HG03571 (cell line): Measurements from ENCODE around the gene TAF1B.
"Not testable (repeated sequence)": the region's sequence is repeated elsewhere in the genome, so short reads cannot be mapped to it uniquely, and the experiment has no call there.

ENCODE experiments used
- ATAC-seq: cut with Tn5 transposase; IDR thresholded peaks from one replicate; pipeline ENCODE4 v1.9.1; 2021; ENCODE audit not compliant: unreplicated experiment

The TAF1B gene

DNA sequence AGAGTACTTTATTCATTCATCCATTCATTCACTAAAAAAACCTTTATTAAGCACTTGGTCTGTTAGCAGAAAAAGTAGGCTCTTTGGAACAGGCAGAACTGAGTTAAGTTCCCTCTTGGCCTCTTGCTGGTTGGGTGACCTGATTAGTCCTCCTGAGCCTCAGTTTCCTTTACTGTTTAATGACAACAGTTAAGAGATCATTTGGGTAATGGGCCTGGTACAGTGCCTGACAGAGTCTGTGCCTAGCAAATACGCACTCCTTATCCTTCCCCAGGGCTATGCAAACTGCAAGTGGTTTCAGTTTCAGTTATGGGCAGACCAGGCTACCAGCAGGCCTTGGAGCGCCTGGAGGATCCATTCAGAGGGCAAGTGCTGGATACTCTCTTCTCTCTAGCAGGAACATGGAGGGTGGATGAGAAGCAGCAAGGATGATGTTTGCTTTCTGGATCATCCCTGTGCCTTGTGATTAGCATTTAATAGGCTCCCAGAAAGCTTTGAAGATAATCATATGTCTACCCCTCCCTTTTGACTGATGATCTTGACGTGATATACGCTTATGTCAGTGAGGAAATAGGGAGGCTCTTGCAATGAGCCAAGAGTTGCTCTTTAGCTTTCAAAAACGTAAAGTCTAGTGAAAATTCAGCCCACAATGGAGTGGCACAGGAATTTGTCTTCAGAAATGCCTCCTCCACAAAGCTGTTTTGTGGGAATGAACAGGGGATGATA lies 12.4 kb upstream of the TAF1B start:
- ATAC-seq: no peak

DNA sequence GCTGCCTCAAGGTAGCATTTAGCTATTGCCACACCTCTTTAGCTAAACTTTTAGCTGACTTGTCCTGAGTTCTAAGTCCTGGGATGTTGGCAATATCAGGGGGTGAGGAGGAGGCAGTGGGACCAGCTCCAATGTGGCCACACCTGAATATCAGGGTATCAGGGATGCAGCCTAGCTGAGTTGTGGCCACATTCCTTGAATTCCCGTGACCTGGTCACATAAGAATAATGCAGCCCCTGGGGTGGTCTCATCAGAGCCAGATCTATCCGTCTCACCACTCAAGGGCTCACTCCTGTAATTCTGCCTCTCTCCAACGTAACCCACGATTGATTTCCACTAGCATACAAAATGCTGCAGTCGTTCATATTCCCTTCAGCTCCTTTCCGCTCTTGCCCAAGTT lies 11.6 kb upstream of the TAF1B start:
- ATAC-seq: no peak

DNA sequence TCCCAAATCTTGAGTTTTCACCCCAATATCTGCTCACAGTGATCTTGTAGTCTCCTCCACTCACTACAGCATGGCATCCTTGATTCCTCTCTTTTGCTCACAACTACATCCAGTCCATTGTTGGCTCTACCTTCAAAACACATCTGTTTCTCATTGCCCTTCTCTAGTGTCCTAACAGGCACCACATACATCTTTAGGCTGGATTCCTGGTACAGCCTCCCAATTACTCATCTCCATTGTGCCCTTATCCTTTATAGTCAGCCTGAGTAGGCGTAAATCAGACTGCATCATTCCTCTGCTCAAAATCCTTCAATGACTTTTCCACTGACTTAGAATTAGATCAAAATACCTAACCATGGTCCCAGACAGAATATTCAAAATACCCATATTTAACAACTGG lies 10.7 kb upstream of the TAF1B start:
- ATAC-seq: no peak

DNA sequence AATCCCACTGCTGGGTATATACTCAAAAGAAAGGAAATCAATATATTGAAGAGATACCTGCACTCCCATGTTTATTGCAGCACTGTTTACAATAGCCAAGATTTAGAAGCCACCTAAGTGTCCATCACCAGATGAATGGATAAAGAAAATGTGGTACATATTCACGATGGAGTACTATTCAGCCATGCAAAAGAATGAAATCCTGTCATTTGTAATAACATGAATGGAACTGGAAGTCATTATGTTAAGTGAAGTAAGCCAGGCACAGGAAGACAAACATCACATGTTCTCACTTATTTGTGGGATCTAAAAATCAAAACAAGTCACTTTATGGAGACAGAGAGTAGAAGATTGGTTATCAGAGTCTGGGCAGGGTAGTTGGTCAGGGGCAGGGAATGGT lies 8.2 kb upstream of the TAF1B start:
- ATAC-seq: not testable (repeated sequence)

DNA sequence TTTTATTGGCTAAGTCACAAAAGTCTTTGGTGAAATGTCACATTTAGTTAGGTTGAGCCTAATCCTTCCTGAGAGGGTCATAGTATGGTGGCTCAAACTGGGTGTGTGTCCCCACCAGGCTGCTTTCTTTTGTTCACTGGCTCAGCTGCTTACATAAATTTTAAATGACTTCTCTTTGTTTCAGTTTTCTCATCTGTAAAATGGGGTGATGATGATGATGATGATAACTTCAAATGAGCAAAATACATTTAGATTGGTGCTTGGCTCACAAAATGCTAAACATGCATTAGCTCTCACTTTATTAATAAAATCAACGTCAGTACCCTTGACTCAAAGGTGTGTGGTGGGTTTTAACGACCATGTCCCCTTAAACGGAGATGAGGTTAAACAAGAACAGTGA lies 7.2 kb upstream of the TAF1B start:
- no peak for ATAC-seq

DNA sequence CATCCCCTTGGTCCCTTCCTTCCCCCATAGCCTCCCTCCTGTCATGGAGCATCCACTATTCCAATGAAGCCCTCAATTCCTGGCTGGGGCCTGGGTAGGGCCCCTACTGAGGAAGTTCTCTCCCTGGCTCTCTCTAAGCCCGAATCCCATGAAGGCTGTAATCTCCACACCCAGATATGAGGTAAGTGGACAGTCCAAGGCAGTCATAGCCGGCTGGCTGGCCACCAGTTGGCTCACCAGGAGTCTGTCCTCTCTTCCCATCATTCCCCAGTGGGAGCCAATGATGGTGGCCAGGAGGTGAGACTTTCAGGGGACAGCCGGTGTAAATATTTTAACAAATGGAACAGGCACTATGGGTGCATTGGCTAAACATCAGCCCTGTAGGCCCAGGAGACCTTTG lies 6.8 kb upstream of the TAF1B start:
- no peak for ATAC-seq

DNA sequence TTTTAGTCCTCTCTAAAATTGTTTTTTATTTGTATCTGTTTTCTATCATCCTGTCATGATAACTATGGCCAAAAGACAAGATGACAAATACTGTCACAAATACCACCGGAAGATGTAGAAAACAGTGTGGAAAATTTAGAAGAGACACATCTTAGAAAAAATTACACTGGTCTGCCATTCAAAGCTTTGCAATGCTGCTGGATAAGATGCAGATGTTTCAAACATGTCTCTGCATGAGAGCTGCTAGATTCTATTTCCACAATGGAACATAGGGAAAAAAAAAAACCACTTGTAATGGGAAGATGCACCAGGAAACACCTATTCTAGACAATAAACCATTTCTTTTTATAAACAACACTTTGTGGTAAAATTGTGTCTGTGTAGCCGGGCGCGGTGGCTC lies 5.8 kb upstream of the TAF1B start:
- ATAC-seq: no peak

DNA sequence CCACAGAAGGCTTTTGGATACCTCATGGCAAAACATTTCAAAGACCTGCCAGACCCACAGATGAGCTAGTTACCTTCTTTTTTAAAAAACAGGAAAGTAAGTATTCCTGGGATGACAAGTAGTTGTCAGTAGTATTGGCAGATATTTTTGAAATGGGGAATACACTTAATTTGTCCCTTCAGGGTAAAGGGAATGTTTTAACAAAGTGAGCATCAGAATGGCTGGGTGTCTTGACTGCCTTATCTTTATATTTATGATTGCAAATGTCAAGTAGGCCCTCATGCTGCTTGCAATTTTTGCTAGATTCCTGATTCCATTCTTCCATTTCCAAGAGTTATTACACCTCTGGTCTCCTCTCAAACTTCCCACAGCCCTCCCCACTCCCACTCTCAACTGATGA lies 4.9 kb upstream of the TAF1B start:
- ATAC-seq: no peak

DNA sequence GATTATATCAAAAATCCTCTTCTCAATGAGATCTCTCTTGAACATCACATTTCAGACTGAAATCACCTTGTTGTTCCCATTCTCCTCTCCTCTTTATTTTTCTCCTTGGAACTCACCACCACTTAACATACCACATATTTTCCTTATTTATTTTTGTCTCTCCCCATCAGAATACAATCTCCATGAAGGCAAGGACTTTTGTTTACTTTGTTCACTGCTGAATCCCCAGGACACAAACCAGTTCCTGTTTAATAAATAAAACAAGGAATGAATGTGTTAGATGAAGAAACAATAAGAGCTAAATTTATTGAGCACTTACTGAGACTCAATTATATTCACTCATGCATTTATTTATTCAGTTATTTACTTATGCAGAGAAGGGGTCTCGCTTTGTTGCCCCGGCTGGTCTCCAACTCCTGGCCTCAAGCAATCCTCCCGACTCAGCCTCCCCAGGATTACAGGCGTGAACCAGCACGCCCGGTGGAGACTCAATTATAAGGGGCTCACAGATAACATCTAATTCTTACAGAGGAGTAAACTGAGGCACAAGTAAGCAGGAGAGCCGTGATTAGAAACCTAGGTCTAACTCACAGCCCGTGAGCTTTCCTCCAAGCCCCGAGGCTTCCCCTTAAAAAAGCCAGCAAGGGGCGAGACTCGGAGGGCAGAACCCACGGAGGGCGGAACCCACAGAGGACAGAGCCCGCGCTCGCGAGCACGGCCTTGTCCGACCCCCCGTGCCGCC lies 616 bp upstream of the TAF1B start:
- ATAC-seq: no peak

DNA sequence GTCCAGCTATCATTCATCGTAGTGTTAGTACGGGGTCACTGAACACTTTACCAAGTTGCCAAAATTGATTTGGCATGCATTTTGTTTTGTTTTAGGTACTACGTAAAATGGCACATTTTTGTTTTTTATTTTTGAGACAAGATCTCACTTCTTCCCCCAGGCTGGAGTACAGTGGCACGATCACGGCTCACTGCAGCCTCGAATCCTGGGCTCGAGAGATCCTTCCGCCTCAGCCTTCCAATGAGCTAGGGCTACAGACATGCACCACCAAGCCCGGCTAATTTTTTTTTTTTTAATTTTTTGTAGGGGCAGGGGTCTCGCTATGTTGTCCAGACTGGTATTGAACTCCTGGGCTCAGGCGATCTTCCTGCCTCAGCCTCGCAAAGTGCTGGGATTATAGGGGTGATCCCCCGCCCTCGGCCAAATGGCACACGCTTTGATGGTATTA lies 786 bp downstream of the TAF1B start:
- no peak for ATAC-seq

DNA sequence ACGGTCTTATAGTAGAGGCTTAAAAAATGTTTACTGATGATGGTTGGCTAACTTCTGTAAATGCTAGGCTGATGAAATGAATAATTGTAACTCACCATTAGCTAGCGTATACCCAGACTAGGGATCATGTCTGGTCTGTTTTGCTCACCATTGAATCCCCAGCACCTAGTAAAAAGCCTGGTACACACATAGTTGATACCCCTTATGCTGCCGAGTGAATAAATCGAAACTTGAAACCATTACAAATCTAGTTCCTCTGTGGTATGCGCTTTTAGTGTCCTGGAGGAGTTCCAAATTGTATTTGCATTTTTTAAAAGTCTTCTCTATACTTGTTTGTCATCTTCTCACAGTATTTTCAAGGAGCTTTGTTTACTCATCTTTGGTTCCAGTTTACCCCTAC lies 1.3 kb downstream of the TAF1B start:
- no peak for ATAC-seq

DNA sequence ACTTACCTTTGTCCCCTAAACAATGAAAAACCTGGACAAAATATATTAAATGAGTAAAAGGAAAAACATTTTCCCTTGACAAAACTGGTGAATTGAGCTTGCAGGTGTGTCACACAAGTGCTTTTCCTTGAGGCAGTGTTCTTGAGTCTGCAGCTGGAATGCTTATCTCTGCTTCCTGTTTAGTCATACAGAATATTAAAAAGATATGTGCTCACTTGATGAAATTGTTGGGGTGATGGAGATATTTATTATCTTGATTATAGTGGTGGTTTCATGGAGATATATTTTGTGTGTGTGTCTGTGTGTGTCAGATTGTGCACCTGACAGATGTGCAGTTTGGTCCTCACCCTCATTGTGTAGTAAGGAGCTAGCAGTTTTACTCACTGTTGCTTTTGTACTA lies 3.3 kb downstream of the TAF1B start:
- no peak for ATAC-seq

DNA sequence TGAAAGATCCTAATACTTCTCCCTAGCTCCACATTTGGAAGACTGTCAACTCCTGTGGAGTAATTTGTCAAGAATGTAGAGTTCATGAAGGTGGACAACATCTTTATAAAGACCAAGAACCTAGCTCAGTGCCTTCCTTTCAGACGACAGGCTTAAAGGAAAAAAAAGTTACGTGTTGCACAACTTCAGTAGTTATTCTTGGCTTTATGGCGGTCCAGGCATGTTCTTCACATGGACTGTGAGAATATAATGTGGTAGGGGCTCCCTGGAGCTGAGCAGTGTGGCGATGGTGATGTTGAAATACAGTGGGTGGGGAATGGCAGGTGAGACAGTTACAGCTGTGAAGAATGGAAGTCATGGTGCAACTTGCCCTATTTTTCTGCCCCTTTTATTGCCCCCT lies 3.9 kb downstream of the TAF1B start:
- no peak for ATAC-seq

DNA sequence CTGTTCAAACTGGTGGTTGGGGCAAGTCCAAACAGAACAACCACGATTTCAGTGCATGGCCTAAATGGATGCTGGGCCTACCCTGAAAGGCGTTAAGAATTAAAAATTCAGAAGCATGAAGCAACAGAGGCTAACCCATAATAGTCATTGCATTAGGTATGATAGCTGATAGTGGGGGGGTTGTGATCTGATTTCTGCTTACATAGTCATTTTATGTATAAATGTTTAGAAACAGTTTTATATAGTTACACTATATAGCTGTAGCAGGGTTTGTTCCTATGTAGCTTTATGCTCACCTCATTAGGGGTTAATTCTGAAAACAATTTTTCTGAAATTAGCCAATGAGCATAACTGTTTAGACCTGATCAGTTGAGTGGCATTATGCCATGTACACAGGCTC lies 9.6 kb downstream of the TAF1B start:
- no peak for ATAC-seq

DNA sequence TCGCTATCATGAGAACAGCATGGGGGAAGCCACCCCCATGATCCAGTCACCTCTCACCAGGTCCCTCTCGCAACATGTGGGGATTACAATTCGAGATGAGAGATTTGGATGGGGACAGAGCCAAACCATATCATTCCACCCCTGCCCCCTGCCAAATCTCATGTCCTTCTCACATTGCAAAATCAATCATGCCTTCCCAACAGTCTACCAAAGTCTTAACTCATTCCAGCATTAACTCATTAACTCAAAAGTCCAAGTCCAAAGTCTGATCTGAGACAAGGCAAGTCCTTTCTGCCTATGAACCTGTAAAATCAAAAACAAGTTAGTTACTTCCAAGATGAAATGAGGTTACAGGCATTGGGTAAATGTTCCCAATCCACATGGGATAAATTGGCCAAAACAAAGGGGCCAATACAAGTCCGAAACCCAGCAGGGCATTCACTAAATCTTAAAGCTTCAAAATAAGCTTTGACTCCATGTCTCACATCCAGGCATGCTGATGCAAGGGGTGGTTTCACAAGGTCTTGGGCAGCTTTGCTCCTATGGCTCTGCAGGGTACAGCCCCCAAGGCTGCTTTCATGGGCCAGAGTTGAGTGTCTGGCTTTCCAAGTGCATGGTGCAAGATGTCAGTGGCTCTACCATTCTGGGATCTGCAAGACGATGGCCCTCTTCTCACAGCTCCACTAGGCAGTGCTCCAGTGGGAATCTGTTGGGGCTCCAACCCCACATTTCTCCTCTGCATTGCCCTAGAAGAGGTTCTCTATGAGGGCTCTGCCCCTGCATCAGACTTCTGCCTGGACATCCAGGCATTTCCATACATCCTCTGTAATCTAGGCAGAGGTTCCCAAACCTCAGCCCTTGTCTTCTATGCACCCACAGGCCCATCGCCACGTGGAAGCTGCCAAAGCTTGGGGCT lies 14.8 kb downstream of the TAF1B start:
- ATAC-seq: no peak

DNA sequence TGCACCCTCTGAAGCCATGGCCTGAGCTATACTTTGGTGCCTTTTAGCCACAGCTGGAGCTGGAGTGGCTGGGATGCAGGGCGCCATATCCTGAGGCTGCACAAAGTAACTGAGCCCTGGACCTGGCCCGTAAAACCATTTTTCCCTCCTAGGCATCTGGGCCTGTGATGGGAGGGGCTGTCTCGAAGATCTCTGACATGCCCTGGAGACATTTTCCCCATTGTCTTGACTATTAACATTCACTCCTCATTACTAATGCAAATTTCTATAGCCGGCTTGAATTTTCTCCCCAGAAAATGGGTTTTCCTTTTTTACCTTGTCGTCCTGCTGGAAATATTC lies 15.4 kb downstream of the TAF1B start:
- no peak for ATAC-seq

DNA sequence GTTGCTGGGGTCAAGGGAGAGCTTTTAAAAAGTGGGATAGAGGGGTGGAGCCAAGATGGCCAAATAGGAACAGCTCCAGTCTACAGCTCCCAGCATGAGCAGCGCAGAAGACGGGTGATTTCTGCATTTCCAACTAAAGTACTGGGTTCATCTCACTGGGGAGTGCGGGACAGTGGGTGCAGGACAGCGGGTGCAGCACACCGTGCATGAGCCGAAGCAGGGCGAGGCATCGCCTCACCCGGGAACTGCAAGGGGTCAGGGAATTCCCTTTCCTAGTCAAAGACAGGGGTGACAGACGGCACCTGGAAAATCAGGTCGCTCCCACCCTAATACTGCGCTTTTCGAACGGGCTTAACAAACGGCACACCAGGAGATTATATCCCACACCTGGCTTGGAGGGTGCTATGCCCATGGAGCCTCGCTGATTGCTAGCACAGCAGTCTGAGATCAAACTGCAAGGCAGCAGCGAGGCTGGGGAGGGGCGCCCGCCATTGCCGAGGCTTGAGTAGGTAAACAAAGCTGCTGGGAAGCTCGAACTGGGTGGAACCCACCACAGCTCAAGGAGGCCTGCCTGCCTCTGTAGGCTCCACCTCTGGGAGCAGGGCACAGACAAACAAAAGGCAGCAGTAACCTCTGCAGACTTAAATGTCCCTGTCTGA lies 17.8 kb downstream of the TAF1B start:
- ATAC-seq: not testable (repeated sequence)

DNA sequence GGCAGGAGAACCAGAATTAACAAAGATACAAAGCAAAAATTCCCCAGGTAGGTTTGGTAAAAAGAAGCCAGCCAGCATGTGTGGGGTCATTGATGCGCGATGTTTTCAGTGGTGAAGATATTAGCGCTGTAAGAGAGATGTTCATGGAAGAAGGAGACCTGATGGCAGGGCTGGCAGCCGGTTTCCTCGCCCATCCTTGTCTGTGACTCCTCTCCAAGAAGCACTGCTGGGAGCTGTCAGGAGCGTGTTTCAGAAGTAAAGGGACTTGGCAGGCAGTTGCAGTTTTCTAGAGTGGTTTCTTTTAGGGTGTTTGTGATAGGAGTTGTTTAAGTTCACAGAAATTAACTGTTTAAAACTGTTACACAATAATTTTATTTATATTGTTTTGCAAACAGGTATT lies 24.6 kb downstream of the TAF1B start:
- no peak for ATAC-seq

DNA sequence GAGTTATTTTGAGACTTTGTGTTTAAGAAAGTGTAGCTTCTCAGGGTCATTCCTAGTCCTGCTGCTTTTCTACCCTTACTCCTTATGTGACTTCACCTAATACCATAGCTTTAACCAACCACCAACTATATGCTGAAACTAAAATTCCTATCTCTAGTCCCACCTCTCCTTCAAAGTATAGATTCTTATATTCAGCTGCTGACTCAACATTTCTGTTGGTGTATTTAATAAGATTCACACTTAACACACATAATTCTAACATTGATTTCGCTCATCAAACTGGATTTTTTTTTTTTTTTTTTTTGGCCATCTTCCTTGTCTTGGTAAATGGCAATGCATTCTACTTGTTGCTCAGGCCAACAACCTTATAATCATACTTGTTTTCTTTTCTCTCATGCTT lies 30.1 kb downstream of the TAF1B start:
- no peak for ATAC-seq

DNA sequence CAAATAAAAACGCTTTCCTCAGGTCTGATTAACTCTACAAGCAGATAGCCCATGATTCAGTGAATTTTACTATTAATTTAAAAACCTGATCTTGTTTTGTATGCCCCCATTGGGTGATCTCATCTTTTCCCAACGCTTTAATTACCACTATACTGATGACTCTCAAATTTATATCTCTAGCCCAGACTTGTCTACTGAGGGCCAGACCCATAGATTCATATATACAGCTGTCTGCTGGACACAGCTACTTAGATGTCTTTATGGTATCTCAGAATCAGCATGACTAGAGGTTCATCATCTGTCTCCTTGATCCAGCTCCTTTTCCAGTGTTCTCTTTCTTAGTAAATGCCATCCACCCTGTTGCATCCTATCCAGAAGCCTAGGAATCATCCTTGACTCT lies 33.8 kb downstream of the TAF1B start:
- ATAC-seq: no peak

DNA sequence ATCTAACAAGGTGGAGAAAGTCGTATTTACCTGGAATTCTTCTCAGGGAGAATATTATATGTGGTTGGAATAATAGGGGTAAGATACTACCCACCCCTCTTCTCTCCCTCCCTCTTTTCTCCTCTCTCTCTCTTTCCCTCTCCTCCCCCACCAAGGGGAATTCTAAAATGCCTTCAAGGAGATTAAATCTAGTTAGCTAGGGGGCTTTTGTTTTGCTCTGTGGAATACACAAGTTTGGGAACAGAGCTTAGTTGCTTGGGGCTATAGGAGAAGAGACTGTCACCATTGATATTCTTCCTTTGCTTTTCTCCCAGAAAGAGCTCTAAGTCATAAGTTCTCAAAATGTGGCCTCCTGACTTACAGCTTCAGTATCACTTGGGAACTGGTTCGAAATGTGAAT lies 34.5 kb downstream of the TAF1B start:
- ATAC-seq: no peak
